ENCODE data around the gene ZC3H7B.

The ZC3H7B gene

GRCh38 chr22:41327124-41327523 lies 25.8 kb downstream of the ZC3H7B start:
- DNase-seq: no peak

GRCh38 chr22:41330169-41330568 lies 28.8 kb downstream of the ZC3H7B start:
- no peak for DNase-seq

- DNase-seq: no peak
Observed at GRCh38 chr22:41332217-41332939, 31.1 kb downstream of the ZC3H7B start.

- no peak for DNase-seq
Observed at GRCh38 chr22:41333806-41334205, 32.5 kb downstream of the ZC3H7B start.

GRCh38 chr22:41334215-41334614 lies 32.9 kb downstream of the ZC3H7B start:
- no peak for DNase-seq

- DNase-seq: no peak
Observed at GRCh38 chr22:41334951-41335635, 33.8 kb downstream of the ZC3H7B start.

- DNase-seq: no peak
Observed at GRCh38 chr22:41338614-41339212, 37.4 kb downstream of the ZC3H7B start.

GRCh38 chr22:41339823-41340222 lies 38.5 kb downstream of the ZC3H7B start:
- no peak for DNase-seq

GRCh38 chr22:41340357-41340756 lies 39.0 kb downstream of the ZC3H7B start:
- no peak for DNase-seq

- DNase-seq: no peak
Observed at GRCh38 chr22:41341012-41341411, 39.7 kb downstream of the ZC3H7B start.

- DNase-seq: no peak
Observed at GRCh38 chr22:41341990-41342389, 40.7 kb downstream of the ZC3H7B start.

- no peak for DNase-seq
Observed at GRCh38 chr22:41343300-41343699, 42.0 kb downstream of the ZC3H7B start.

- DNase-seq: no peak
Observed at GRCh38 chr22:41343717-41344116, 42.4 kb downstream of the ZC3H7B start.

GRCh38 chr22:41344189-41344788 lies 43.0 kb downstream of the ZC3H7B start:
- DNase-seq: no peak

GRCh38 chr22:41345807-41346335 lies 44.5 kb downstream of the ZC3H7B start:
- no peak for DNase-seq

- DNase-seq: no peak
Observed at GRCh38 chr22:41347066-41347859, 45.9 kb downstream of the ZC3H7B start.

GRCh38 chr22:41348964-41349484 lies 47.7 kb downstream of the ZC3H7B start:
- DNase-seq: no peak

- peak; percentile 66 for DNase-seq
Observed at GRCh38 chr22:41350087-41350486, 48.8 kb downstream of the ZC3H7B start.

GRCh38 chr22:41351011-41351410 lies 49.7 kb downstream of the ZC3H7B start:
- DNase-seq: no peak

GRCh38 chr22:41352058-41352457 lies 50.7 kb downstream of the ZC3H7B start:
- DNase-seq: peak; percentile 81

GRCh38 chr22:41353862-41354575 lies 52.7 kb downstream of the ZC3H7B start:
- no peak for DNase-seq
